ENCODE data around the gene CERS6.

DNA sequence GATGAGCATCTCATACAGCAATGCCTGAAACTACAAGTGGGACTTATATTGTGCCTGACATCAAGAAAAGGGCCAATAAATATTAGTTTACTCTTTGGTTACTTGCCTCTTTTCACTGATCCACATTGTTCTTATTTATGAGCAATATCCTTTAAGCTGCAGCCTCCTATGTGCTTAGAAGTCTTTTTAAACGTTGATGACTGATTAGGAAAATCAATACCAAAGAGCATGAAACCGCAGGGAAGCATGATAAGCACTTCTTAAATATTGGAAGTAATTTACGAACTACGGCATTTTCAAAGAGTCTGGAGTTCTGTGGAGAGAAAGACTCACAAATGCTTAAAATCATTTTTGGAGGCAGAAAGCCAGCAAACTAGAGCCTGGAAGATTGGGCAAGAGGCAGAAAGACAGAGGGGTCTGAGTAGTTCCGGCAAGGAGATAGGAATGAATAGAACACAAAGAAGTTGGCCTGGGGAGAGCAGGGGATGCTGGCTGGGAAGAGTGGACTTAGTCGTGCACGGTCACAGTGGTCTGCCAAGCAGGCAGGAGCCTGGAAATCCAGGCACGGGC lies 223.8 kb downstream of the CERS6 start:
- TF ChIP-seq ZFP30 (CRISPR knock-in tag; IDR thresholded peaks at IDR 0.05), result no peak
- TF ChIP-seq ZC3H10 (CRISPR knock-in tag; IDR thresholded peaks at IDR 0.05), result no peak
